Central memory CD4-positive, alpha-beta T cell (primary cell): ENCODE measurements around the gene NUMA1.

Source experiments
- DNase-seq: peaks from one replicate; pipeline ENCODE4 v3.0.0; 2022

The NUMA1 gene

DNA sequence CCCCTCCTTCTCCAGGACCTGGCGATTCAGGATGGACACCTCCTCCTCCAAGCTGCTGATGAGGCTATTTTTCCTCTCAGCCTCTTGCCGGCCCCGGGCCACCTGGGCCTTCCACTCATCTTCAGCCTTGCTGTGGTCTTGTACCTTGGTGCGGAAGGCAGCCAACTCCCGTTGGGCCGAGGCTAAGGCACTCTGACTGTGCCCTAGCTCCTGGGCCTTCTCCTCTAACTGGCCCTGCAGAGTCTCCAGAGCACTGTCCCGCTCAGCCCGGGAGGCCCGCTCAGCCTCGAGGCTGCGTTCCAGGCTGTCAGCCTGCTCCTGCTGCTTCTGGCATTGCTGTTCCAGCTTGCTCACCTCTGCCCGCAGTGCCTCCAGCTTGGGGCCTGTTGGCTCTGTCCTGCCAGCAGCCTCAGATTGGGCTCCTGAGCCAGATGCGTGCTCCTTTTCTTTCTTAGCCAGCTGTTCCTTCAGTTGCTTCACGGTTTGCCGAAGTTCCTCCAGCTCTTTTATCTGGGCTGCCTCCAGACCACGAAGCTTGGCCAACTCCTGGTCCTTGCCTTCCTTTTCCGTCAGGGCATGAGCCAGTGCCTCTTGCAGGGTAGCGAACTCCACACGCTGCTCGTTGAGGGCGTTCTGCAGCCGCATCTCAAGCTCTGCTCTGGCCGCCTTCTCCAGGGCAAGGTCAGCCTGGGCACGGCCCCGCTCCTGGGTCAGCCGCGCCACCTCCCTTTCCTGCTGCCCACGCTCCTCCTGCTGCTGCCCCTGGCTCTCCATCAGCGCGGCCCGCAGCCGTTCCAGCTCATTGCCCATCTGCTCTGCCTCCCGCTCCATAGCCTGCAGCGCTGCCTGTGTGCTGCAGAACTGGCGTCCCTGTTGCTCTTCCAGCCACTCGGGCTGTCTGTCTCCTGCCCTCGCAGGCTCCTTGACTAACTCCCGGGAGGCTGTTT, 66.3 kb downstream of the NUMA1 start:
- no peak for DNase-seq

- DNase-seq = no peak
These were observed 67.2 kb downstream of the NUMA1 start for GRCh38 chr11:72012897-72013721.

- DNase-seq = no peak
These were observed 68.2 kb downstream of the NUMA1 start for GRCh38 chr11:72012091-72012630.

- no peak for DNase-seq
These were observed 69.7 kb downstream of the NUMA1 start for GRCh38 chr11:72010529-72011233.

DNA sequence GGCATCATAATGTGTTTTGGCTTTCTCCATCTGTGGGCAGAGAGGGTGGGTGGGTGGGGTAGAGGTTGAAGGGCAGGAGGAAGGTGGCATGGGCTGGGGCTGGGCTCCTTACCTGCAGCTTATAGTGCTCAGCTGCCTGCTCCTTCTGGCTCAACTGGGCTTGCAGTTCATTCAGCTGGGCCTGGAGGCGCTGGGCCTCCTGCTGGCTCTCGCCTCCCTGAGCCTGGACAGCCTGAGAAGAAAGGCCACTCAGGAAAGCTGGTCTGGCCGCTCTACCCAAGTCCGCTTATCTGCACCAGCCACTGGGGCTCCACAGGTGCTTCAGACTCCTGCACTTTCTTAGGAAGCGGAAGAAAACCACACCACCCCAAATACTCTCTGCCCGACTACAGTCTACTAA, 71.2 kb downstream of the NUMA1 start:
- DNase-seq = no peak

DNA sequence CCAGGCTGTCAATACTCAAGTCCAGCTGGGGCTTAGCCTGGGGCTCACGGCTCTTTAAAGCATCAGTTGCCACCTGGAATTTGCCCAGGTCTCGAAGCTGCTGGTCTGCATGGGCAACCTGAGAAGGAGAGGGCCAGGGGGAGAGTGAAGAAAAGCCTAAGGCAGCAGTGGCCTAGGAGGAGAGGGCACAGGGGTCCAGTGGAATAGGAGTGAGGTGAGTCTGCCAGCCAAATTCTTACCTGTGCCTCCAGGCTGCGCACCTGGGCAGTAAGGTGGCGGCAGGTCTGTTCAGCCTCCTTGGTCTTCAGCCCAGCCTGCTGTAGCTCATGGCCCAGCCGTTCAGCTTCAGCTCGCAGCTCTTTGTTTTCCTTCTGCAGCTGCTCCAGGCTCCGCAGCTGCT, 71.6 kb downstream of the NUMA1 start:
- DNase-seq = no peak

GRCh38 chr11:72007587-72007986, 72.8 kb downstream of the NUMA1 start:
- DNase-seq = no peak

DNA sequence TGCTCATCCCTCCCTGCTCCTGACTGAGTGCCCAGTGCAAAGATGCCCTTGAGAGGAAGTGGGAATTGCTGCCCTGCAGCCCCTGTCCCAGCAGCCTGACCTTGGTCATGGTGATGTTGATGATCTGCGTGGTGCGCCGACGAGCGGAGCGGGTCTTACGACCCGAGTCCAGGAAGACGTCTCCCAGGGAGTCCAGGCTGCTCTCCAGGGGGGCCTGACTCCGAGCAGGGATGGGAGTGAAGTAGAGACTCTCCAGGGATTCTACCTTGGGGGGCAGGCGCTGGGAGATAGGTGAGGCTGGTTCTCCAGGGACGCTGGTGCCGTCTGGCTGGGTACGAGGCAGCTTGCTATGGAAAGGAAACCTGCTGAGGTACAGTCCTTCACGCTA, 73.3 kb downstream of the NUMA1 start:
- DNase-seq = no peak

- DNase-seq = no peak
These were observed 73.8 kb downstream of the NUMA1 start for GRCh38 chr11:72006309-72007088.

DNA sequence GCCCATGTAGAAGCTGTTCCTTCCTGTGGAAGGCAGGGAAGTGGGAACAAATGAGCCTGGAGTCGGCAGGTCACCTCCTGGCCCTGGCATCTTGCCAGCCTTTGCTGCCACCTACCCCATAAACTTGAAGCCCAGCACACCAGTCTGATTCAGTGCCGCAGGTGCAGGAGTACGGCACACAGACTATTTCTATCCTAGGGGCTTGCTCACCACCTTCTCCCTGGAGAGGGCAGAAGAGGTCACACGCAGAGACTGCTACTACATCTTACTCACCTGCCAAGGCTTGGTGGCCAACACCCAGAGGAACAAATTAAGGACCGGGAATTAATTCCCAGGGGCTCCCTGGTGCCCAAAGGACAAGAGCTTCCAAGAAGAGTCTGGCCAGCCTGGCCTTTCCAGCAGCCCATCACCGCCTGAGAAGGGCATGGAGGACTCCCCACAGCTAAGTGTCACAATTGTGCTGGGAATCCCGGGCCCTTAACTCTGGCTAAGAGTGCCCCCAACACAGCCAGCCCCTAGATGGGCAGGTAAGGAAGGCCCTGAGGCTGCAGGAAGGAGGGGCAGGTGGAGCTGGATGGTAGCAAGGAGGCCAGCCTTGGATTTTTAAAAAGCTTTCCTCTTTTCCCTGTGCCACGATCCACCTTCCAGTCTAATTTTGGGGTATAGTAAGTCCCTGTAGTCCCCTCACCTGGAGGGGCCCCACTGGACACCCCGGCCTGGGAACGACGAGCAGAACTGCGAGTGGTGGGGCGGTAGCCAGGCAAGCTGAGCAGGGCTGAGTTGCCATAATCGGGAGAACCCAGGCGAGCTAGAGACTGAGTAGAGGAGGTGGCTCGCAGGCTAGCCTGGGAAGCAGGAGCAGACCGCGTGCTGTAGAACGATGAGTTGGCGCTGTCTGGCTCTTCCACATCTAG, 74.7 kb downstream of the NUMA1 start:
- no peak for DNase-seq

GRCh38 chr11:72004515-72005346, 75.6 kb downstream of the NUMA1 start:
- DNase-seq = no peak

DNA sequence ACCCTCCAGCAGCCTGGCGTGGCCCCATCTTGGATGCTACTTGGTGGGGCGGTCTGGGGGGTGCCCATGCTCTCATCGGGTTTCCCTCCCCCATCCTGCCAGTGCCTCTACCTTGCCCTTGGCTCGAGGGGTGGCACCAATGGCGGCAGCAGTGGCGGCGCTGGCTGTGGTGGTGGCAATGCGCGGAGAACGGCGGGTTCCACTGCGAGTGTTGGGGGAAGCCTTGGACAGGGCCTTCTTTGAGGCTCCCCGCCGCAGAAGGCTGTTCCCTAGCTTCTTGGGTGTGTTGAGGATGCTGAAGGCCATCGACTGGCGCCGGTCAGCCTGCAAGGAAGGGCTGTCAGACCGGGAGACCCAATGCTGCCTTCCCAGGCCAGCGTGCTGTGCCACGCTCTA, 76.6 kb downstream of the NUMA1 start:
- no peak for DNase-seq

- no peak for DNase-seq
These were observed 77.2 kb downstream of the NUMA1 start for GRCh38 chr11:72002841-72003775.

- no peak for DNase-seq
These were observed 78.3 kb downstream of the NUMA1 start for GRCh38 chr11:72001834-72002591.

GRCh38 chr11:72001285-72001684, 79.1 kb downstream of the NUMA1 start:
- no peak for DNase-seq

DNA sequence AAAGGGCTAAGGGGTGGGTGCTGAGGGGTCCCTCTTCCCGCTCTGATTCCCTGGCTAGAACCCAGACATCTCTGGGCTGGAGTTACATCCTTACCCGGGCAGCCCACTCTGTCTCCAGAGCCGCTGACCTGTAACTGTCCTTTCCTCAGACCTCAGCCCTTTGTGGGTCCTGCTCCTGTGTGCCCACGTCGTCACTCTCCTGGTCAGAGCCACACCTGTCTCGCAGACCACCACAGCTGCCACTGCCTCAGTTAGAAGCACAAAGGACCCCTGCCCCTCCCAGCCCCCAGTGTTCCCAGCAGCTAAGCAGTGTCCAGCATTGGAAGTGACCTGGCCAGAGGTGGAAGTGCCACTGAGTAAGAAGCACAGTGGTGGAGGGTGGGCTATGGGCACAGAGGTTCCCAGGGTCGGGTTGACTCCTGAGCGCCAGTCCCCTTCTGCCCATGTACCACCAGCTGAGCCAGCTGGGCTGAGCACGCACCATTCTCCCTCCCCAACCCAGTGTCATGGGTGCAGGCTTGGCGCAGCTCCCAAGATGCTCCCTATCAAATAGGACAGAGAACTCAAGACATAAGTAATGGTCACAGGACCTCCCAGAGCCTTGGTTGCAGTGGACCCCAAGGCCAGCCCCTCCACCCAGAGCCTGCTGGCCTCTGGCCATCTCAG, 80.0 kb downstream of the NUMA1 start:
- DNase-seq = no peak

- no peak for DNase-seq
These were observed 80.5 kb downstream of the NUMA1 start for GRCh38 chr11:71999798-72000197.
